ENCODE measurements around the gene ANKRD31. TPM values are rescaled to one million over a fixed set of nuclear protein-coding genes. Genes with fewer than 3 reads are reported as not detected.

ANKRD31 gene
- total and polyA plus RNA-seq, 8 donors = 0.09 to 0.75 (median 0.45) TPM

DNA sequence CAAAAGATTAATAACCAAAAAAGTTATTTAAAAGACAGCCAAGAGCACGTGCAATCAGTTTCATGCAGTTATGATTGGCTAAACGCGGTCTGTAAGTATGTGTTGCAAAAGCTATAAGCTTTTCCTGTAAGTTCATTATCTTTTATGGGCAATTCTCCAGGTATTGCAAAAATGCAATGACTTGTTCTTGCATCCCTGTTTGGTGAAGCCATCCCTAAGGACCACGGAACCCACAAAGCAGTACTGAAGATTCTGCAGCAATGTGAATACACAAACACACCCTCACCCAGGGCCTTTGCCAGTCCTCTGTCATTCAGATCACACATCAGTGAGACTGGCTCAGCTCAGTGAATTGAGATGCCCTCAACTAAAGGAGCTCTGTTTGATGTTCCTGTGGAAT lies 195.7 kb downstream of the ANKRD31 start:
- intact Hi-C loops (cut with DNase I) = no loop called here
- Histone ChIP-seq H3K27ac (no peak overlapping the region), H3K27me3 (no peaks in the 10 kb centered on the region), H3K4me1 (no peaks in the 10 kb centered on the region), H3K36me3 (no peaks in the 10 kb centered on the region), H3K9me3 (no peaks in the 10 kb centered on the region), H3K4me3 (no peak overlapping the region)
- DNase-seq (no peak), ATAC-seq (no peak)
- TF ChIP-seq, protein P1, sequence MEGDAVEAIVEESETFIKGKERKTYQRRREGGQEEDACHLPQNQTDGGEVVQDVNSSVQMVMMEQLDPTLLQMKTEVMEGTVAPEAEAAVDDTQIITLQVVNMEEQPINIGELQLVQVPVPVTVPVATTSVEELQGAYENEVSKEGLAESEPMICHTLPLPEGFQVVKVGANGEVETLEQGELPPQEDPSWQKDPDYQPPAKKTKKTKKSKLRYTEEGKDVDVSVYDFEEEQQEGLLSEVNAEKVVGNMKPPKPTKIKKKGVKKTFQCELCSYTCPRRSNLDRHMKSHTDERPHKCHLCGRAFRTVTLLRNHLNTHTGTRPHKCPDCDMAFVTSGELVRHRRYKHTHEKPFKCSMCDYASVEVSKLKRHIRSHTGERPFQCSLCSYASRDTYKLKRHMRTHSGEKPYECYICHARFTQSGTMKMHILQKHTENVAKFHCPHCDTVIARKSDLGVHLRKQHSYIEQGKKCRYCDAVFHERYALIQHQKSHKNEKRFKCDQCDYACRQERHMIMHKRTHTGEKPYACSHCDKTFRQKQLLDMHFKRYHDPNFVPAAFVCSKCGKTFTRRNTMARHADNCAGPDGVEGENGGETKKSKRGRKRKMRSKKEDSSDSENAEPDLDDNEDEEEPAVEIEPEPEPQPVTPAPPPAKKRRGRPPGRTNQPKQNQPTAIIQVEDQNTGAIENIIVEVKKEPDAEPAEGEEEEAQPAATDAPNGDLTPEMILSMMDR (IDR thresholded peaks at IDR 0.05) = no peak

DNA sequence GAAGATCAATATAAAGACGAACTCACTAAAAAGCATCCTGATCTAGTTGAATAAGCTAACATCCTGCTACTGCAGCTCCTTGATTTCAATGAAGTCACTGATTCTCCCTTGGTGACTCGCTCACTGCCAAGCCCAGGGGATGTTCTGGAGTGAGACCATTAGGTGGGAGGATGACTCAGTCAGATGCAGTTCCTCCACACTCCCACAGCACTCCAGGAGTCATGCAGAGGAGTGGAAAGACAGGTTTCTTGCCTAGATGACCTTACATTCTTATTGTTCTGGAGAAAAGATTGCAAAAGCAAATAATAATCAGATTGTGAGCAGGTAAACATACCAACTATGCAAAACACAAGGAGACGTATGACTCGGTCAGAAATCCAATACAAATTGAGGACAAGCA lies 199.6 kb downstream of the ANKRD31 start:
- DNase-seq (no peak), ATAC-seq (peak; percentile 78)
- intact Hi-C loops (cut with DNase I) = no loop called here
- Histone ChIP-seq H3K36me3 (no peaks in the 10 kb centered on the region), H3K9me3 (no peaks in the 10 kb centered on the region), H3K4me1 (no peaks in the 10 kb centered on the region), H3K27me3 (no peaks in the 10 kb centered on the region), H3K4me3 (no peak overlapping the region), H3K27ac (no peak overlapping the region)
- TF ChIP-seq, protein P1 (IDR thresholded peaks at IDR 0.05) = no peak

DNA sequence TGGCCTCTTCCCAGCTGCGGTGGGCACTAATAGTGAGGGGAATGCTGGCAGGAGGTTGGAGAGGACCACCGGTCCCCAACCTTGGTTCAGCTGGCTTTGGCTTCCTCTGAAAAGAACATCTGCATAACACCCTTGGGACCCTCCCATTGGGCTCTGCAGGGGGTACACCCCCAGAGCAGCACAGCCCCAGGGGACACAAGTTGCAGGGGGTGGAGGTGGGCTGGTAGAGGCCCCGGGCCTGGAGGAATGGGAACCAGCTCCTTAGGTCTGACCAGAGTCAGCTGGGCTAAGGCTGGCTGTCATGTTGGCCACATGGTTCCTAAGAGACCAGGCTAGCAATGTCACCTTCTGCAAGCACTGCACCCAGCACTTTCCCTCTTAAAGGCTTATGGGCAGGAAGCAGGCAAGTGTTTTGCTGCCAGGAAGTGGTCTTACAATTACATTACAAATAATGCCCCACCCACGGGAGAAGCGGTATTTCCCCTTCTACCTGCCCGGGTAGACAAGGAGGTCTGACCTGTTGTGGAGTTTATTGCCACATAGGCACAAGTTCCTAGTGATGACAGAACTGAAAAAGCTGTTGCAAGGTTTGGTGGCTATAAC lies 202.4 kb downstream of the ANKRD31 start:
- peak; percentile 90 for ATAC-seq

GRCh38 chr5:75031366-75031765 lies 205.3 kb downstream of the ANKRD31 start:
- ATAC-seq (no peak), DNase-seq (no peak)
- Histone ChIP-seq H3K4me3 (no peak overlapping the region), H3K36me3 (no peaks in the 10 kb centered on the region), H3K27ac (no peak overlapping the region), H3K9me3 (no peaks in the 10 kb centered on the region), H3K4me1 (no peaks in the 10 kb centered on the region), H3K27me3 (no peaks in the 10 kb centered on the region)
- TF ChIP-seq, protein P1 (IDR thresholded peaks at IDR 0.05) = no peak
- intact Hi-C loops (cut with DNase I) = no loop called here

More for the DNA sequence above, 202.4 kb downstream of the ANKRD31 start:
- Histone ChIP-seq H3K36me3 (no peaks in the 10 kb centered on the region), H3K4me1 (no peaks in the 10 kb centered on the region), H3K4me3 (no peak overlapping the region), H3K9me3 (no peaks in the 10 kb centered on the region), H3K27ac (no peak overlapping the region), H3K27me3 (no peaks in the 10 kb centered on the region)
- DNase-seq = peak in 2 of 4 donors; percentile 57 to 58
- TF ChIP-seq, protein P1 (IDR thresholded peaks at IDR 0.05) = no peak
- intact Hi-C loops (cut with DNase I) = no loop called here

DNA sequence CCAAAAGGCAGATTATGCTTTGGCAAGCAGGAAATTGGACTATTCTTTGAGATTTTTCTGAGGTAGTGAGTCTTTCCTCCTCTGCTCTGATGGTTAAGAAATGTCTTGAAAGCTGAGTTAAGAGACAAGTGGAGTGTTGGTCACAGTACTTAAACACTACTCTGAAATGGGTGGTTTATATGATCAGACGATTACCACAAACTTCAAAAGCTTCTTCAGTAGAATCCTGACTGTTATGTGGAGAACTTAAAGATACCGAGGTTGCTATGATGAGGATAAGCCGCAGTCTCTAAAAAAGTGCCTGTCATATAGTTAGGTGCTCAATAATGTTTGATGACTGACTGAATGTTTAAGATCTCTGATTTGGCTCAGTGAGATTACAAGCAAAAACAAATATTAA lies 208.6 kb downstream of the ANKRD31 start:
- H3K27me3 ChIP-seq = no peaks in the 10 kb centered on the region
- TF ChIP-seq, protein P1 (IDR thresholded peaks at IDR 0.05) = no peak
- no peak overlapping the region for H3K4me3 ChIP-seq
- ATAC-seq = no peak
- no peak overlapping the region for H3K27ac ChIP-seq
- no peaks in the 10 kb centered on the region for H3K9me3 ChIP-seq
- H3K4me1 ChIP-seq = no peaks in the 10 kb centered on the region
- DNase-seq = no peak
- no peaks in the 10 kb centered on the region for H3K36me3 ChIP-seq
- intact Hi-C loops (cut with DNase I) = no loop called here
